K562 (cell line): ENCODE data around the gene MAP3K20. TPM values are rescaled to one million over a fixed set of nuclear protein-coding genes. Genes with fewer than 3 reads are reported as not detected.

Source experiments
- GABPB1 ChIP-seq: sonication (generic); formaldehyde crosslinking; IDR thresholded peaks from 2 replicates; pipeline ENCODE4 v1.8.0; 2022; ENCODE audit warnings: mild to moderate bottlenecking, missing genetic modification reagents
- KDM2B ChIP-seq: fragments of 250-450 bp; sonication (Bioruptor Pico); IDR thresholded peaks from 2 replicates; pipeline ENCODE4 v1.8.0; 2021; ENCODE audit warnings: mild to moderate bottlenecking, moderate library complexity
- L3MBTL2 ChIP-seq: fragments of 450-650 bp; IDR thresholded peaks from 2 replicates; pipeline ENCODE4 v1.6.1; 2016; ENCODE audit warnings: mild to moderate bottlenecking, moderate library complexity
- NRF1 ChIP-seq, 2 experiments: fragments of 450-650 bp; IDR thresholded peaks in 1 of 2; conservative IDR thresholded peaks in 1 of 2; 2 replicates each; pipeline ENCODE4 v1.6.1; 2014; ENCODE audit warnings: mild to moderate bottlenecking in 2 of 2
- SMARCA5 ChIP-seq: fragments of 450-650 bp; IDR thresholded peaks from 2 replicates; pipeline ENCODE4 v1.6.1; 2016
- YBX1 ChIP-seq: fragments of 450-650 bp; IDR thresholded peaks from 2 replicates; pipeline ENCODE4 v1.7.1; 2016; ENCODE audit warnings: mild to moderate bottlenecking
- ZEB2 ChIP-seq: fragments of 450-650 bp; IDR thresholded peaks from 2 replicates; pipeline ENCODE4 v1.6.1; 2016
- polyA plus RNA-seq, 8 experiments: library from polyadenylated mRNA; depleted of rRNA in 4 of 8; stranded (reverse) in 5 of 8; unstranded in 3 of 8; fragments of >200 nt; fragmentation: Nextera tagmentation in 2 of 8; fragmentation: Illumina TruSeq in 1 of 8; extraction: Ambion mirVana in 2 of 8; extraction: Trizol in 1 of 8; gene quantifications; 2 replicates each; pipeline versions ENCODE4 v1.2.1 to v1.2.3, GENCODE V29; 2011 to 2014; ENCODE audit warnings: inconsistent platforms in 1 of 8, missing spikeins in 1 of 8
- total RNA-seq, 7 experiments: library from RNA; depleted of rRNA in 6 of 7; stranded (reverse); fragments of >200 nt in 6 of 7; fragmentation: Illumina TruSeq in 2 of 7; extraction: Trizol in 2 of 7; gene quantifications; 2 replicates each; pipeline versions ENCODE4 v1.2.1 to v1.2.3, GENCODE V29; 2011 to 2021; ENCODE audit warnings: low replicate concordance in 1 of 7
- TF ChIP-seq, protein P1 (sequence below): fragments of 450-650 bp; IDR thresholded peaks from 2 replicates; pipeline ENCODE4 v1.6.1; 2016; ENCODE audit warnings: mild to moderate bottlenecking, moderate library complexity
- TF ChIP-seq, protein P2 (sequence below): sonication (generic); formaldehyde crosslinking; IDR thresholded peaks from 2 replicates; pipeline ENCODE4 v1.8.0; 2022; ENCODE audit warnings: mild to moderate bottlenecking, missing genetic modification reagents
- TF ChIP-seq, protein P3 (sequence below), 2 experiments: fragments of 250-450 bp in 1 of 2; fragments of 450-650 bp in 1 of 2; sonication (Bioruptor Pico) in 1 of 2; IDR thresholded peaks; 2 replicates each; pipeline versions ENCODE4 v1.6.1 to v1.8.0; 2016 to 2021; ENCODE audit warnings: mild to moderate bottlenecking in 2 of 2, moderate library complexity in 2 of 2, missing compliant biosample characterization in 1 of 2, missing genetic modification characterization in 1 of 2
- TF ChIP-seq, protein P4 (sequence below), 3 experiments: fragments of 200-800 bp in 1 of 3; sonication (Bioruptor generic) in 1 of 3; sonication (generic) in 1 of 3; formaldehyde crosslinking in 1 of 3; IDR thresholded peaks; 2 replicates each; pipeline versions ENCODE4 v1.6.1 to v1.8.0; 2016 to 2022; ENCODE audit warnings: mild to moderate bottlenecking in 2 of 3, missing compliant biosample characterization in 2 of 3, missing genetic modification characterization in 2 of 3, missing genetic modification reagents in 1 of 3

MAP3K20 gene
- total and polyA plus RNA-seq, 9 of the 15 experiments (the other 6 are each of a cell fraction or from before 2014, with no cell fraction given): 9.8 to 34.2 (median 27.3) TPM

DNA sequence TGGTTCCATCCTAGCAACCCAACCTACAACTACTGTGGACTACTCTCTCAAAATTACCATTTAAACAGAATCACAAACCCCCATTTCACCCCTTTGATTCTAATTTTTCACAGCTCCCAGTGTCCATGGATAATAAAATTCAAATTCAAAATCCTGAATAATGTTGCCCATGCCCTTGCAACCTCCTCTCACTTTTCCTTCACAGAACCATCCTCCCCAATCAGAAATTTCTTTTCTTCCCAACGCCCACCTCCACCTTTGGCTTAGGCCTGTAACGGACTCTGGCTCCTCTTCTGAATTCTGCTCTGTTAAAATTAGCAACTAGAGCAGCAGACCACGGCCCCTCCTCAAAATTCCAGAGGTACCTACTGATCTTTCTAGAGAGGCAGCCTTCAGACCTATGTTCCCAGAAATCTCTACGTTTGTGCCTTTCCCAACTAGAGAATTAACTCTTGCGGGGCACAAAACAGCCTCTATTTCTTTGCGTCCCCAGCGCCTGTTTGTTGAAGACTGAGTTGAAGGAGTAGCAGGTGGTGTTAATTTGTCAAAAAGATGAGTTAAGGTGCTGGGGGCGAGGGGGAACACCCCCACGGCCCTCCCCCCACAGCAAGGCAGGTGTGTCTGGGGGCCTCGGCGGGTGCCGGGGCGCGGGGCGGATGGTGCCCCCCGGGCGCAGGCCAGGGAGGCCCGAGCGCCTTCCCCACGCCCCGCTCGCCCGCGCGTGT lies 428 bp upstream of the MAP3K20 start (continued):
- TF ChIP-seq, protein P1, sequence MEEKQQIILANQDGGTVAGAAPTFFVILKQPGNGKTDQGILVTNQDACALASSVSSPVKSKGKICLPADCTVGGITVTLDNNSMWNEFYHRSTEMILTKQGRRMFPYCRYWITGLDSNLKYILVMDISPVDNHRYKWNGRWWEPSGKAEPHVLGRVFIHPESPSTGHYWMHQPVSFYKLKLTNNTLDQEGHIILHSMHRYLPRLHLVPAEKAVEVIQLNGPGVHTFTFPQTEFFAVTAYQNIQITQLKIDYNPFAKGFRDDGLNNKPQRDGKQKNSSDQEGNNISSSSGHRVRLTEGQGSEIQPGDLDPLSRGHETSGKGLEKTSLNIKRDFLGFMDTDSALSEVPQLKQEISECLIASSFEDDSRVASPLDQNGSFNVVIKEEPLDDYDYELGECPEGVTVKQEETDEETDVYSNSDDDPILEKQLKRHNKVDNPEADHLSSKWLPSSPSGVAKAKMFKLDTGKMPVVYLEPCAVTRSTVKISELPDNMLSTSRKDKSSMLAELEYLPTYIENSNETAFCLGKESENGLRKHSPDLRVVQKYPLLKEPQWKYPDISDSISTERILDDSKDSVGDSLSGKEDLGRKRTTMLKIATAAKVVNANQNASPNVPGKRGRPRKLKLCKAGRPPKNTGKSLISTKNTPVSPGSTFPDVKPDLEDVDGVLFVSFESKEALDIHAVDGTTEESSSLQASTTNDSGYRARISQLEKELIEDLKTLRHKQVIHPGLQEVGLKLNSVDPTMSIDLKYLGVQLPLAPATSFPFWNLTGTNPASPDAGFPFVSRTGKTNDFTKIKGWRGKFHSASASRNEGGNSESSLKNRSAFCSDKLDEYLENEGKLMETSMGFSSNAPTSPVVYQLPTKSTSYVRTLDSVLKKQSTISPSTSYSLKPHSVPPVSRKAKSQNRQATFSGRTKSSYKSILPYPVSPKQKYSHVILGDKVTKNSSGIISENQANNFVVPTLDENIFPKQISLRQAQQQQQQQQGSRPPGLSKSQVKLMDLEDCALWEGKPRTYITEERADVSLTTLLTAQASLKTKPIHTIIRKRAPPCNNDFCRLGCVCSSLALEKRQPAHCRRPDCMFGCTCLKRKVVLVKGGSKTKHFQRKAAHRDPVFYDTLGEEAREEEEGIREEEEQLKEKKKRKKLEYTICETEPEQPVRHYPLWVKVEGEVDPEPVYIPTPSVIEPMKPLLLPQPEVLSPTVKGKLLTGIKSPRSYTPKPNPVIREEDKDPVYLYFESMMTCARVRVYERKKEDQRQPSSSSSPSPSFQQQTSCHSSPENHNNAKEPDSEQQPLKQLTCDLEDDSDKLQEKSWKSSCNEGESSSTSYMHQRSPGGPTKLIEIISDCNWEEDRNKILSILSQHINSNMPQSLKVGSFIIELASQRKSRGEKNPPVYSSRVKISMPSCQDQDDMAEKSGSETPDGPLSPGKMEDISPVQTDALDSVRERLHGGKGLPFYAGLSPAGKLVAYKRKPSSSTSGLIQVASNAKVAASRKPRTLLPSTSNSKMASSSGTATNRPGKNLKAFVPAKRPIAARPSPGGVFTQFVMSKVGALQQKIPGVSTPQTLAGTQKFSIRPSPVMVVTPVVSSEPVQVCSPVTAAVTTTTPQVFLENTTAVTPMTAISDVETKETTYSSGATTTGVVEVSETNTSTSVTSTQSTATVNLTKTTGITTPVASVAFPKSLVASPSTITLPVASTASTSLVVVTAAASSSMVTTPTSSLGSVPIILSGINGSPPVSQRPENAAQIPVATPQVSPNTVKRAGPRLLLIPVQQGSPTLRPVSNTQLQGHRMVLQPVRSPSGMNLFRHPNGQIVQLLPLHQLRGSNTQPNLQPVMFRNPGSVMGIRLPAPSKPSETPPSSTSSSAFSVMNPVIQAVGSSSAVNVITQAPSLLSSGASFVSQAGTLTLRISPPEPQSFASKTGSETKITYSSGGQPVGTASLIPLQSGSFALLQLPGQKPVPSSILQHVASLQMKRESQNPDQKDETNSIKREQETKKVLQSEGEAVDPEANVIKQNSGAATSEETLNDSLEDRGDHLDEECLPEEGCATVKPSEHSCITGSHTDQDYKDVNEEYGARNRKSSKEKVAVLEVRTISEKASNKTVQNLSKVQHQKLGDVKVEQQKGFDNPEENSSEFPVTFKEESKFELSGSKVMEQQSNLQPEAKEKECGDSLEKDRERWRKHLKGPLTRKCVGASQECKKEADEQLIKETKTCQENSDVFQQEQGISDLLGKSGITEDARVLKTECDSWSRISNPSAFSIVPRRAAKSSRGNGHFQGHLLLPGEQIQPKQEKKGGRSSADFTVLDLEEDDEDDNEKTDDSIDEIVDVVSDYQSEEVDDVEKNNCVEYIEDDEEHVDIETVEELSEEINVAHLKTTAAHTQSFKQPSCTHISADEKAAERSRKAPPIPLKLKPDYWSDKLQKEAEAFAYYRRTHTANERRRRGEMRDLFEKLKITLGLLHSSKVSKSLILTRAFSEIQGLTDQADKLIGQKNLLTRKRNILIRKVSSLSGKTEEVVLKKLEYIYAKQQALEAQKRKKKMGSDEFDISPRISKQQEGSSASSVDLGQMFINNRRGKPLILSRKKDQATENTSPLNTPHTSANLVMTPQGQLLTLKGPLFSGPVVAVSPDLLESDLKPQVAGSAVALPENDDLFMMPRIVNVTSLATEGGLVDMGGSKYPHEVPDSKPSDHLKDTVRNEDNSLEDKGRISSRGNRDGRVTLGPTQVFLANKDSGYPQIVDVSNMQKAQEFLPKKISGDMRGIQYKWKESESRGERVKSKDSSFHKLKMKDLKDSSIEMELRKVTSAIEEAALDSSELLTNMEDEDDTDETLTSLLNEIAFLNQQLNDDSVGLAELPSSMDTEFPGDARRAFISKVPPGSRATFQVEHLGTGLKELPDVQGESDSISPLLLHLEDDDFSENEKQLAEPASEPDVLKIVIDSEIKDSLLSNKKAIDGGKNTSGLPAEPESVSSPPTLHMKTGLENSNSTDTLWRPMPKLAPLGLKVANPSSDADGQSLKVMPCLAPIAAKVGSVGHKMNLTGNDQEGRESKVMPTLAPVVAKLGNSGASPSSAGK: peak; percentile 34; the same call in 1 of the 2 replicates
- 0 out of 2 replicates have a peak, but pooled peaks have one; percentile 21 for TF ChIP-seq ZEB2
- TF ChIP-seq SMARCA5: no peak
- TF ChIP-seq, protein P2, sequence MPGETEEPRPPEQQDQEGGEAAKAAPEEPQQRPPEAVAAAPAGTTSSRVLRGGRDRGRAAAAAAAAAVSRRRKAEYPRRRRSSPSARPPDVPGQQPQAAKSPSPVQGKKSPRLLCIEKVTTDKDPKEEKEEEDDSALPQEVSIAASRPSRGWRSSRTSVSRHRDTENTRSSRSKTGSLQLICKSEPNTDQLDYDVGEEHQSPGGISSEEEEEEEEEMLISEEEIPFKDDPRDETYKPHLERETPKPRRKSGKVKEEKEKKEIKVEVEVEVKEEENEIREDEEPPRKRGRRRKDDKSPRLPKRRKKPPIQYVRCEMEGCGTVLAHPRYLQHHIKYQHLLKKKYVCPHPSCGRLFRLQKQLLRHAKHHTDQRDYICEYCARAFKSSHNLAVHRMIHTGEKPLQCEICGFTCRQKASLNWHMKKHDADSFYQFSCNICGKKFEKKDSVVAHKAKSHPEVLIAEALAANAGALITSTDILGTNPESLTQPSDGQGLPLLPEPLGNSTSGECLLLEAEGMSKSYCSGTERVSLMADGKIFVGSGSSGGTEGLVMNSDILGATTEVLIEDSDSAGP: 0 out of 2 replicates have a peak, but pooled peaks have one; percentile 21
- 0 out of 2 replicates have a peak, but pooled peaks have one; percentile 65 for TF ChIP-seq KDM2B (CRISPR knock-in tag)
- 0 out of 2 replicates have a peak, but pooled peaks have one; percentile 20 for TF ChIP-seq GABPB1
- peak; percentile 81 for TF ChIP-seq L3MBTL2
- TF ChIP-seq NRF1 (conservative IDR thresholded peaks at IDR 0.05 in 1 of 2, IDR thresholded peaks at IDR 0.05 in 1 of 2): peak in 1 of 2 experiments; percentile 31; a peak in 2 of 4 replicates
- TF ChIP-seq, protein P3, sequence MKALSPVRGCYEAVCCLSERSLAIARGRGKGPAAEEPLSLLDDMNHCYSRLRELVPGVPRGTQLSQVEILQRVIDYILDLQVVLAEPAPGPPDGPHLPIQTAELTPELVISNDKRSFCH (CRISPR knock-in tag; IDR thresholded peaks at IDR 0.05): no peak
- TF ChIP-seq, protein P3 (tag; IDR thresholded peaks at IDR 0.05): peak; percentile 63
- TF ChIP-seq, protein P4, sequence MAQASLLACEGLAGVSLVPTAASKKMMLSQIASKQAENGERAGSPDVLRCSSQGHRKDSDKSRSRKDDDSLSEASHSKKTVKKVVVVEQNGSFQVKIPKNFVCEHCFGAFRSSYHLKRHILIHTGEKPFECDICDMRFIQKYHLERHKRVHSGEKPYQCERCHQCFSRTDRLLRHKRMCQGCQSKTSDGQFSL (CRISPR knock-in tag; IDR thresholded peaks at IDR 0.05): no peak; the same call in 1 of the 2 replicates
- TF ChIP-seq, protein P4 (tag; IDR thresholded peaks at IDR 0.05): peak in 1 of 2 experiments; percentile 53; a peak in 1 of 4 replicates
- no peak for TF ChIP-seq YBX1
